Thyroid gland (tissue), 4 donors: ENCODE data around the gene ANO6. TPM values are rescaled to one million over a fixed set of nuclear protein-coding genes. Genes with fewer than 3 reads are reported as not detected.

Experiments
- DNase-seq, 2 donors: peaks; one replicate each; pipeline ENCODE4 v3.0.0-alpha.2; 2019
- H3K27ac ChIP-seq, 3 donors: fragments of 200-600 bp; sonication (generic); 1 replicate in 2 of 3; 2 replicates in 1 of 3; pipeline ENCODE4 v1.5.1; 2016 to 2019; ENCODE audit warnings: mild to moderate bottlenecking in 1 of 3, moderate library complexity in 1 of 3
- H3K27me3 ChIP-seq: fragments of 200-600 bp; sonication (generic); one replicate; pipeline ENCODE4 v1.5.1; 2019
- H3K36me3 ChIP-seq, 2 donors: fragments of 200-600 bp; sonication (generic); one replicate each; pipeline ENCODE4 v1.5.1; 2016 to 2019
- H3K4me1 ChIP-seq, 2 donors: fragments of 200-600 bp; sonication (generic); one replicate each; pipeline ENCODE4 v1.5.1; 2017 to 2019
- H3K4me3 ChIP-seq, 3 donors: fragments of 200-600 bp; sonication (generic); replicated peaks in 1 of 3; 1 replicate in 2 of 3; 2 replicates in 1 of 3; pipeline ENCODE4 v1.5.1; 2016; ENCODE audit warnings: mild to moderate bottlenecking in 1 of 3
- H3K9me3 ChIP-seq: fragments of 200-600 bp; sonication (generic); one replicate; pipeline ENCODE4 v1.5.1; 2017
- CTCF ChIP-seq, 6 experiments: fragments of 200-600 bp in 3 of 6; fragments of 450-650 bp in 3 of 6; sonication (generic) in 3 of 6; IDR thresholded peaks; one replicate each; pipeline ENCODE4 v1.5.1; 2016 to 2019; ENCODE audit warnings: antibody characterized with exemption in 6 of 6, mild to moderate bottlenecking in 2 of 6, inconsistent platforms in 1 of 6, moderate library complexity in 1 of 6
- POLR2A ChIP-seq, 2 donors: fragments of 450-650 bp; IDR thresholded peaks; one replicate each; pipeline ENCODE4 v1.6.1; 2017; ENCODE audit warnings: antibody characterized with exemption in 2 of 2, mild to moderate bottlenecking in 2 of 2, moderate library complexity in 1 of 2
- WGBS, 2 donors: methylation state at CpG; one replicate each; pipeline ENCODE4 v1.1.5; 2017; 5-methylcytosine and 5-hydroxymethylcytosine counted together
- intact Hi-C: fragments of 100-400 bp; cut with DNase I; formaldehyde crosslinking; loops from one replicate; pipeline ENCODE4 v1.15.1; 2023
- total RNA-seq, 4 donors: library from RNA; depleted of rRNA; stranded (reverse); fragments of >200 nt; gene quantifications; one replicate each; pipeline ENCODE4 v1.2.3, GENCODE V29; 2016

Gene ANO6
- total RNA-seq, 4 donors from 2014 or later = 37.3 to 61.1 (median 48.1) TPM

DNA sequence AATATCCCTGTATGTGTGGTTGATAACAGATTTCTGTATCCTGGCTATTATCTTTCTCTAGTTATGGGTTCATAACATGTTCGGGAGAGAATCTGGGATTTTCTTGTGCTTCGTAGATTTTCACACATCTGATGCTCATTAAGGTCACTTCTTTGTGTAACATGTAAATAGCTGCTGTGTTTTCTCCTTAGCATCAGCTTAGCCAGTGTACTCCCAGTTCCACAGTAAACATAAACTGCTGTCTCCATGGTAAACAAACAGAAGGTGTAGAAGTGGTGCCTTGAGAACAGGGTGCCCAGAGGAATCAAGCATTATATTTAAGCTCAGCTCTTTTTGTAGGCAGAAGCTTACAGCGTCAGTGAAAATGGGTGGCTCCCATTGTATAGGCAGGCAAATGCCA is 88.0 kb downstream of the ANO6 start:
- peaks cover 0 to 6% of the 10 kb centered on the region in 2 donors for H3K4me1 ChIP-seq
- intact Hi-C loops = no loop called here
- TF ChIP-seq CTCF (IDR thresholded peaks at IDR 0.05) = no peak
- TF ChIP-seq POLR2A (IDR thresholded peaks at IDR 0.05) = no peak
- no peaks in the 10 kb centered on the region for H3K9me3 ChIP-seq
- no peaks in the 10 kb centered on the region for H3K36me3 ChIP-seq
- no peak overlapping the region for H3K4me3 ChIP-seq
- H3K27ac ChIP-seq = peak overlapping the region in 1 of 3 donors; percentile 35
- no peaks in the 10 kb centered on the region for H3K27me3 ChIP-seq
- no peak for DNase-seq
- 81 to 88% methylated on average over 3 of the region's 3 CpGs for WGBS, 2 donors

- H3K4me1 ChIP-seq = peaks cover 0 to 5% of the 10 kb centered on the region in 2 donors
- H3K27ac ChIP-seq = peak overlapping the region in 1 of 3 donors; percentile 35
- TF ChIP-seq CTCF (IDR thresholded peaks at IDR 0.05) (no peak), POLR2A (IDR thresholded peaks at IDR 0.05) (no peak)
- no peaks in the 10 kb centered on the region for H3K36me3 ChIP-seq
- no peaks in the 10 kb centered on the region for H3K27me3 ChIP-seq
- H3K9me3 ChIP-seq = no peaks in the 10 kb centered on the region
- 70 to 73% methylated on average over 5 of the region's 5 CpGs for WGBS, 2 donors
- intact Hi-C loops = no loop called here
- no peak for DNase-seq
- H3K4me3 ChIP-seq = no peak overlapping the region
Measured at GRCh38 chr12:45304514-45305178, 88.8 kb downstream of the ANO6 start.

DNA sequence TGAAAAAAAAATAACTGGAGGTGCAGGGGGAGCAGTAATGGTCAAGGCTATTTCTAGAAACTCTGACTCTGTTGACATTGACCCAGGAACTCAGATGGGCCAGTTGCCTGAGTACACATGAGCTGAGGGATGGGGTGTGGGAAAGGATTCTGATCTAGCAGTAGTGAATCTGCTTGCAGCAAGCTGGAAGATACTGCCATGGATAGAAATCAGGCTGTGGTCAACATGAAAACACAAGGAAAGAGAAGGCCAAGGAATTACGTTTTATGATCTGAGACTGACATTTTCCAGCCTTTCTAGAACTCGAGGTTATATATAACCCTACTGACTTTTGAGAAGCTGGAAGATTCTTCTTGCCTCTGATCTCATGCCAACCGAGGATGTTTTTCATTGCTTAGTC is 90.0 kb downstream of the ANO6 start:
- peaks cover 6 to 12% of the 10 kb centered on the region in 2 donors for H3K4me1 ChIP-seq
- no peak for DNase-seq
- no peaks in the 10 kb centered on the region for H3K36me3 ChIP-seq
- 82 to 86% methylated on average over 3 of the region's 3 CpGs for WGBS, 2 donors
- no peaks in the 10 kb centered on the region for H3K27me3 ChIP-seq
- H3K9me3 ChIP-seq = no peaks in the 10 kb centered on the region
- intact Hi-C loops = no loop called here
- TF ChIP-seq POLR2A (IDR thresholded peaks at IDR 0.05) = no peak
- no peak for TF ChIP-seq CTCF (IDR thresholded peaks at IDR 0.05)
- no peak overlapping the region for H3K27ac ChIP-seq
- H3K4me3 ChIP-seq = no peak overlapping the region

GRCh38 chr12:45309836-45310626 is 94.1 kb downstream of the ANO6 start:
- no peak overlapping the region for H3K4me3 ChIP-seq
- peak overlapping the region in 1 of 3 donors; percentile 7 for H3K27ac ChIP-seq
- no peaks in the 10 kb centered on the region for H3K27me3 ChIP-seq
- 67 to 73% methylated on average over 1 of the region's 1 CpG for WGBS, 2 donors
- DNase-seq = no peak
- intact Hi-C loops = no loop called here
- no peaks in the 10 kb centered on the region for H3K9me3 ChIP-seq
- TF ChIP-seq POLR2A (IDR thresholded peaks at IDR 0.05) (no peak), CTCF (IDR thresholded peaks at IDR 0.05) (no peak)
- no peaks in the 10 kb centered on the region for H3K36me3 ChIP-seq
- peaks cover 6 to 12% of the 10 kb centered on the region in 2 donors for H3K4me1 ChIP-seq

GRCh38 chr12:45310627-45310968 is 94.7 kb downstream of the ANO6 start:
- H3K27me3 ChIP-seq = no peaks in the 10 kb centered on the region
- no peak overlapping the region for H3K4me3 ChIP-seq
- DNase-seq = peak in 1 of 2 donors; percentile 5
- WGBS, 2 donors = 44 to 47% methylated on average over 1 of the region's 1 CpG
- peaks cover 6 to 12% of the 10 kb centered on the region in 2 donors for H3K4me1 ChIP-seq
- peak overlapping the region in 1 of 3 donors; percentile 23 for H3K27ac ChIP-seq
- intact Hi-C loops = no loop called here
- H3K9me3 ChIP-seq = no peaks in the 10 kb centered on the region
- no peaks in the 10 kb centered on the region for H3K36me3 ChIP-seq
- TF ChIP-seq POLR2A (IDR thresholded peaks at IDR 0.05) = no peak
- no peak for TF ChIP-seq CTCF (IDR thresholded peaks at IDR 0.05)
